CD8-positive, alpha-beta memory T cell (primary cell): Measurements from ENCODE around the gene GTF2A1. TPM values are rescaled to one million over a fixed set of nuclear protein-coding genes. Genes with fewer than 3 reads are reported as not detected.
A peak's percentile ranks its signal among the peaks of the same experiment; 100 is the strongest.

Experiments used
- CTCF ChIA-PET: fragments of 350-600 bp; sonication (Branson Sonifier 250); formaldehyde crosslinking; loops from one replicate; lab custom pipeline; 2021; ENCODE audit warnings: antibody characterized with exemption; lab: Charles Lee
- POLR2A ChIA-PET: fragments of 350-600 bp; sonication (Branson Sonifier 250); formaldehyde crosslinking; loops from one replicate; lab custom pipeline; 2021; ENCODE audit warnings: antibody characterized with exemption; lab: Charles Lee
- DNase-seq, 5 donors: peaks; one replicate each; pipeline versions ENCODE4 v3.0.0 to v3.0.0-alpha.2; 2020 to 2022; ENCODE audit warnings: mixed read lengths in 1 of 5
- H3K27ac ChIP-seq: one replicate; pipeline ENCODE4 v1.7.0; 2013; ENCODE audit warnings: low read depth, mild to moderate bottlenecking, low read length, moderate library complexity
- H3K27me3 ChIP-seq: 2 replicates; pipeline ENCODE4 v1.7.0; 2013; ENCODE audit warnings: low read length, mild to moderate bottlenecking; ENCODE audit not compliant: insufficient read depth, poor library complexity, severe bottlenecking
- H3K36me3 ChIP-seq: 2 replicates; pipeline ENCODE4 v1.7.0; 2013; ENCODE audit warnings: mild to moderate bottlenecking, low read length, moderate library complexity; ENCODE audit not compliant: insufficient read depth
- H3K4me1 ChIP-seq: 2 replicates; pipeline ENCODE4 v1.7.0; 2013; ENCODE audit warnings: mild to moderate bottlenecking, low read length, moderate library complexity; ENCODE audit not compliant: insufficient read depth
- H3K4me3 ChIP-seq: 2 replicates; pipeline ENCODE4 v1.7.0; 2013; ENCODE audit warnings: mild to moderate bottlenecking, low read length
- H3K9me3 ChIP-seq: 2 replicates; pipeline ENCODE4 v1.7.0; 2013; ENCODE audit warnings: mild to moderate bottlenecking, low read length
- H3K27ac Mint-ChIP-seq, 8 donors: one replicate each; pipeline ENCODE4 v1.8.0; 2020 to 2021; ENCODE audit warnings: mixed read lengths in 8 of 8, mild to moderate bottlenecking in 6 of 8, inconsistent platforms in 3 of 8, moderate library complexity in 3 of 8
- H3K27me3 Mint-ChIP-seq, 2 donors: one replicate each; pipeline ENCODE4 v1.8.0; 2020 to 2021; ENCODE audit warnings: mixed read lengths in 2 of 2, mild to moderate bottlenecking in 1 of 2, moderate library complexity in 1 of 2
- H3K36me3 Mint-ChIP-seq, 3 donors: one replicate each; pipeline ENCODE4 v1.8.0; 2020 to 2021; ENCODE audit warnings: mixed read lengths in 3 of 3, inconsistent platforms in 1 of 3, mild to moderate bottlenecking in 1 of 3
- H3K4me1 Mint-ChIP-seq, 3 donors: one replicate each; pipeline ENCODE4 v1.8.0; 2020 to 2021; ENCODE audit warnings: mixed read lengths in 3 of 3, inconsistent platforms in 1 of 3, mild to moderate bottlenecking in 1 of 3
- H3K4me3 Mint-ChIP-seq, 7 donors: one replicate each; pipeline ENCODE4 v1.8.0; 2020 to 2021; ENCODE audit warnings: mixed read lengths in 7 of 7, mild to moderate bottlenecking in 6 of 7, moderate library complexity in 4 of 7, inconsistent platforms in 2 of 7
- H3K9me3 Mint-ChIP-seq, 5 donors: one replicate each; pipeline ENCODE4 v1.8.0; 2020 to 2022; ENCODE audit warnings: mixed read lengths in 5 of 5, mild to moderate bottlenecking in 3 of 5, moderate library complexity in 2 of 5, inconsistent platforms in 1 of 5
- polyA plus RNA-seq: library from polyadenylated mRNA; unstranded; fragments of 300-500 nt; fragmentation: Illumina TruSeq; gene quantifications from one replicate; pipeline ENCODE4 v1.2.3, GENCODE V29; 2021
- total RNA-seq, 2 experiments: library from RNA; stranded (reverse); gene quantifications; one replicate each; pipeline ENCODE4 v1.2.3, GENCODE V29; 2021

GTF2A1 gene
- total and polyA plus RNA-seq, 3 experiments from 2014 or later: 8.2 to 49.4 (median 49.4) TPM

- H3K36me3 Mint-ChIP-seq: peaks cover 0 to 4% (median 0%) of the 10 kb centered on the region in 3 donors
- Histone ChIP-seq H3K4me1 (peaks cover 21% of the 10 kb centered on the region), H3K27ac (no peak overlapping the region), H3K9me3 (no peaks in the 10 kb centered on the region), H3K4me3 (no peak overlapping the region), H3K27me3 (no peaks in the 10 kb centered on the region), H3K36me3 (no peaks in the 10 kb centered on the region)
- no peak for DNase-seq
- no peak overlapping the region for H3K27ac Mint-ChIP-seq
- H3K27me3 Mint-ChIP-seq: no peaks in the 10 kb centered on the region
- peaks cover 41 to 48% (median 47%) of the 10 kb centered on the region in 3 donors for H3K4me1 Mint-ChIP-seq
- ChIA-PET CTCF (interaction anchor here (2.1 to 4.1 kb wide), 2 partner anchors 46 to 176 kb away, joined by 5 to 37 read pairs; no protein-coding TSS in a partner anchor), POLR2A (interaction anchor here (0.6 kb wide), 1 partner anchor 48 kb away, joined by 3 read pairs; the partner anchor contains the start of gene GTF2A1)
- H3K4me3 Mint-ChIP-seq: no peak overlapping the region
- no peaks in the 10 kb centered on the region for H3K9me3 Mint-ChIP-seq
Observed at GRCh38 chr14:81172881-81173280, 47.9 kb downstream of the GTF2A1 start.

- Mint-ChIP-seq H3K27me3 (no peaks in the 10 kb centered on the region), H3K4me1 (peaks cover 37 to 43% (median 42%) of the 10 kb centered on the region in 3 donors), H3K36me3 (peaks cover 0 to 4% (median 0%) of the 10 kb centered on the region in 3 donors), H3K4me3 (no peak overlapping the region), H3K9me3 (no peaks in the 10 kb centered on the region), H3K27ac (no peak overlapping the region)
- DNase-seq: no peak
- H3K36me3 ChIP-seq: no peaks in the 10 kb centered on the region
- peaks cover 21% of the 10 kb centered on the region for H3K4me1 ChIP-seq
- no peak overlapping the region for H3K4me3 ChIP-seq
- no peaks in the 10 kb centered on the region for H3K27me3 ChIP-seq
- CTCF ChIA-PET: interaction anchor here (0.6 to 4.1 kb wide), 4 partner anchors 9 to 176 kb away, joined by 3 to 37 read pairs (median 4); no protein-coding TSS in a partner anchor
- POLR2A ChIA-PET: interaction anchor here (0.6 kb wide), 1 partner anchor 48 kb away, joined by 3 read pairs; the partner anchor contains the start of gene GTF2A1
- H3K27ac ChIP-seq: no peak overlapping the region
- H3K9me3 ChIP-seq: no peaks in the 10 kb centered on the region
Observed at GRCh38 chr14:81172353-81172752, 48.4 kb downstream of the GTF2A1 start.

GRCh38 chr14:81170829-81171195, 49.9 kb downstream of the GTF2A1 start:
- POLR2A ChIA-PET: interaction anchor here (1.0 to 1.8 kb wide), 4 partner anchors 48 to 184 kb away, joined by 3 to 24 read pairs (median 8); partner anchors contain the start of gene GTF2A1
- no peaks in the 10 kb centered on the region for H3K36me3 ChIP-seq
- CTCF ChIA-PET: interaction anchor here (1.0 to 4.1 kb wide), 19 partner anchors 9 to 240 kb away, joined by 3 to 37 read pairs (median 5); partner anchors contain the start of gene TSHR
- peaks cover 18% of the 10 kb centered on the region for H3K4me1 ChIP-seq
- H3K36me3 Mint-ChIP-seq: peaks cover 0 to 4% (median 0%) of the 10 kb centered on the region in 3 donors
- peaks cover 27 to 30% (median 29%) of the 10 kb centered on the region in 3 donors for H3K4me1 Mint-ChIP-seq
- no peak overlapping the region for H3K27ac ChIP-seq
- peak overlapping the region in 6 of 7 donors; percentile 87 to 96 (median 92) for H3K4me3 Mint-ChIP-seq
- H3K9me3 Mint-ChIP-seq: no peaks in the 10 kb centered on the region
- DNase-seq: no peak
- no peaks in the 10 kb centered on the region for H3K9me3 ChIP-seq
- H3K27me3 Mint-ChIP-seq: no peaks in the 10 kb centered on the region
- no peaks in the 10 kb centered on the region for H3K27me3 ChIP-seq
- H3K4me3 ChIP-seq: no peak overlapping the region
- H3K27ac Mint-ChIP-seq: peak overlapping the region in 7 of 8 donors; percentile 90 to 97 (median 95)

- no peaks in the 10 kb centered on the region for H3K9me3 ChIP-seq
- Mint-ChIP-seq H3K27ac (peak overlapping the region; percentile 90 to 98 (median 96)), H3K4me1 (peaks cover 27 to 30% (median 29%) of the 10 kb centered on the region in 3 donors), H3K36me3 (peaks cover 0 to 4% (median 0%) of the 10 kb centered on the region in 3 donors), H3K27me3 (no peaks in the 10 kb centered on the region), H3K4me3 (peak overlapping the region; percentile 87 to 96 (median 94)), H3K9me3 (no peaks in the 10 kb centered on the region)
- H3K27me3 ChIP-seq: no peaks in the 10 kb centered on the region
- CTCF ChIA-PET: interaction anchor here (0.6 to 4.1 kb wide), 24 partner anchors 9 to 239 kb away, joined by 3 to 37 read pairs (median 4); partner anchors contain the start of gene TSHR
- POLR2A ChIA-PET: interaction anchor here (0.9 to 1.8 kb wide), 6 partner anchors 46 to 183 kb away, joined by 3 to 24 read pairs (median 4); partner anchors contain the start of gene GTF2A1
- H3K36me3 ChIP-seq: no peaks in the 10 kb centered on the region
- H3K4me1 ChIP-seq: peaks cover 18% of the 10 kb centered on the region
- H3K4me3 ChIP-seq: peak overlapping the region; percentile 84
- peak; percentile 83 to 91 (median 88) for DNase-seq
- H3K27ac ChIP-seq: peak overlapping the region; percentile 82
Observed at GRCh38 chr14:81170104-81170828, 50.5 kb downstream of the GTF2A1 start.

- peak in 1 of 5 donors; percentile 5 for DNase-seq
- Mint-ChIP-seq H3K36me3 (peaks cover 0 to 4% (median 0%) of the 10 kb centered on the region in 3 donors), H3K4me3 (peak overlapping the region; percentile 87 to 96 (median 94)), H3K27ac (peak overlapping the region; percentile 90 to 98 (median 96)), H3K4me1 (peaks cover 27 to 30% (median 29%) of the 10 kb centered on the region in 3 donors), H3K27me3 (no peaks in the 10 kb centered on the region), H3K9me3 (no peaks in the 10 kb centered on the region)
- ChIA-PET CTCF (interaction anchor here (0.6 to 4.1 kb wide), 23 partner anchors 8 to 238 kb away, joined by 3 to 37 read pairs (median 4); partner anchors contain the start of gene TSHR), POLR2A (interaction anchor here (0.7 to 1.8 kb wide), 7 partner anchors 47 to 229 kb away, joined by 3 to 24 read pairs (median 4); partner anchors contain the start of genes CEP128 and GTF2A1)
- H3K4me1 ChIP-seq: peaks cover 18% of the 10 kb centered on the region
- H3K9me3 ChIP-seq: no peaks in the 10 kb centered on the region
- no peaks in the 10 kb centered on the region for H3K36me3 ChIP-seq
- no peaks in the 10 kb centered on the region for H3K27me3 ChIP-seq
- peak overlapping the region; percentile 82 for H3K27ac ChIP-seq
- H3K4me3 ChIP-seq: peak overlapping the region; percentile 84
Observed at GRCh38 chr14:81169711-81170103, 51.1 kb downstream of the GTF2A1 start.

- Mint-ChIP-seq H3K27me3 (no peaks in the 10 kb centered on the region), H3K4me1 (peaks cover 27 to 30% (median 30%) of the 10 kb centered on the region in 3 donors), H3K27ac (peak overlapping the region; percentile 90 to 98 (median 96)), H3K9me3 (no peaks in the 10 kb centered on the region), H3K36me3 (peaks cover 0 to 4% (median 0%) of the 10 kb centered on the region in 3 donors), H3K4me3 (peak overlapping the region; percentile 87 to 96 (median 94))
- no peak for DNase-seq
- Histone ChIP-seq H3K4me3 (peak overlapping the region; percentile 84), H3K4me1 (peaks cover 18% of the 10 kb centered on the region), H3K36me3 (no peaks in the 10 kb centered on the region), H3K27ac (no peak overlapping the region), H3K9me3 (no peaks in the 10 kb centered on the region), H3K27me3 (no peaks in the 10 kb centered on the region)
- CTCF ChIA-PET: interaction anchor here (0.9 to 4.1 kb wide), 9 partner anchors 19 to 238 kb away, joined by 3 to 37 read pairs (median 7); no protein-coding TSS in a partner anchor
- POLR2A ChIA-PET: interaction anchor here (0.7 to 1.8 kb wide), 5 partner anchors 47 to 228 kb away, joined by 3 to 24 read pairs (median 4); partner anchors contain the start of genes CEP128 and GTF2A1
Observed at GRCh38 chr14:81169267-81169666, 51.5 kb downstream of the GTF2A1 start.

- ChIA-PET CTCF (no interaction called here), POLR2A (no interaction called here)
- Histone ChIP-seq H3K4me3 (no peak overlapping the region), H3K4me1 (peaks cover 18% of the 10 kb centered on the region), H3K27me3 (no peaks in the 10 kb centered on the region), H3K9me3 (no peaks in the 10 kb centered on the region), H3K36me3 (no peaks in the 10 kb centered on the region), H3K27ac (no peak overlapping the region)
- H3K27ac Mint-ChIP-seq: no peak overlapping the region
- H3K9me3 Mint-ChIP-seq: no peaks in the 10 kb centered on the region
- H3K27me3 Mint-ChIP-seq: no peaks in the 10 kb centered on the region
- peaks cover 27 to 33% (median 30%) of the 10 kb centered on the region in 3 donors for H3K4me1 Mint-ChIP-seq
- no peak for DNase-seq
- peak overlapping the region in 1 of 7 donors; percentile 10 for H3K4me3 Mint-ChIP-seq
- H3K36me3 Mint-ChIP-seq: peaks cover 0 to 4% (median 0%) of the 10 kb centered on the region in 3 donors
Observed at GRCh38 chr14:81166121-81166520, 54.6 kb downstream of the GTF2A1 start.
